ENCODE measurements around the gene TMEM69.
A peak's percentile ranks its signal among the peaks of the same experiment; 100 is the strongest.

- TF ChIP-seq CTCF (IDR thresholded peaks at IDR 0.05; ENCODE audit: insufficient read depth, low read length), result no peak
- peak; percentile 28 for TF ChIP-seq REST (IDR thresholded peaks at IDR 0.05; ENCODE audit: insufficient replicate concordance, low read depth)
These were observed 1.5 kb upstream of the TMEM69 start, which contains the start of gene GPBP1L1 for GRCh38 chr1:45686288-45687013.
